Measurements from ENCODE around the gene DPYSL3.

GRCh38 chr5:147509710-147510651, at the start of gene DPYSL3:
- TF ChIP-seq, protein P1, sequence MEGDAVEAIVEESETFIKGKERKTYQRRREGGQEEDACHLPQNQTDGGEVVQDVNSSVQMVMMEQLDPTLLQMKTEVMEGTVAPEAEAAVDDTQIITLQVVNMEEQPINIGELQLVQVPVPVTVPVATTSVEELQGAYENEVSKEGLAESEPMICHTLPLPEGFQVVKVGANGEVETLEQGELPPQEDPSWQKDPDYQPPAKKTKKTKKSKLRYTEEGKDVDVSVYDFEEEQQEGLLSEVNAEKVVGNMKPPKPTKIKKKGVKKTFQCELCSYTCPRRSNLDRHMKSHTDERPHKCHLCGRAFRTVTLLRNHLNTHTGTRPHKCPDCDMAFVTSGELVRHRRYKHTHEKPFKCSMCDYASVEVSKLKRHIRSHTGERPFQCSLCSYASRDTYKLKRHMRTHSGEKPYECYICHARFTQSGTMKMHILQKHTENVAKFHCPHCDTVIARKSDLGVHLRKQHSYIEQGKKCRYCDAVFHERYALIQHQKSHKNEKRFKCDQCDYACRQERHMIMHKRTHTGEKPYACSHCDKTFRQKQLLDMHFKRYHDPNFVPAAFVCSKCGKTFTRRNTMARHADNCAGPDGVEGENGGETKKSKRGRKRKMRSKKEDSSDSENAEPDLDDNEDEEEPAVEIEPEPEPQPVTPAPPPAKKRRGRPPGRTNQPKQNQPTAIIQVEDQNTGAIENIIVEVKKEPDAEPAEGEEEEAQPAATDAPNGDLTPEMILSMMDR (IDR thresholded peaks at IDR 0.05; ENCODE audit: low read depth, low read length), result no peak
- no peak for TF ChIP-seq POLR2A (IDR thresholded peaks at IDR 0.05; ENCODE audit: extremely low read depth, insufficient read length)
- TF ChIP-seq MAX (IDR thresholded peaks at IDR 0.05; ENCODE audit: low read depth, low read length), result no peak
- TF ChIP-seq MYC (IDR thresholded peaks at IDR 0.05; ENCODE audit: low read depth, low read length), result no peak

All from NB4 (cell line).